Measurements from ENCODE around the gene TBC1D8.

TBC1D8 gene

GRCh38 chr2:101022221-101022620 lies 129.0 kb downstream of the TBC1D8 start:
- no peak for DNase-seq

DNA sequence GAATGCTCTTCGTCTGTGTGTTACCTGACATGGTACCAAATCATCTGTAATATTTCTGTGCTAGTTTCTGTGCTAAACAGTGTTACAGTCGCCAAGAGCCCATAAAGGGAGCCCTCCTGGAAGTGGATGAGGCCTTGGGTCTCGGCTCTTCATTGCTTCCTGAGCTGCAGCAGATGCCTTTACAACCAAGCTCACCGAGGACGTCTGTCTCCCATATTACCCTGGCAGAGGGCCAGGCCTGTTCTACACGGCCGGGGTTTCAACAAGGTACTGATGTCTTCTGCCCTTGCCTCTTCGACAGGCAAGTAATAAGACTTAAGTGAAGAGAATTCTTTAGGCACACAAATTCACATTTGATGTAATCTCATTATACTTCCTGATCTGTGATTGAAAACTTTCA lies 132.2 kb downstream of the TBC1D8 start:
- no peak for DNase-seq

GRCh38 chr2:101017371-101017770 lies 133.8 kb downstream of the TBC1D8 start:
- no peak for DNase-seq

DNA sequence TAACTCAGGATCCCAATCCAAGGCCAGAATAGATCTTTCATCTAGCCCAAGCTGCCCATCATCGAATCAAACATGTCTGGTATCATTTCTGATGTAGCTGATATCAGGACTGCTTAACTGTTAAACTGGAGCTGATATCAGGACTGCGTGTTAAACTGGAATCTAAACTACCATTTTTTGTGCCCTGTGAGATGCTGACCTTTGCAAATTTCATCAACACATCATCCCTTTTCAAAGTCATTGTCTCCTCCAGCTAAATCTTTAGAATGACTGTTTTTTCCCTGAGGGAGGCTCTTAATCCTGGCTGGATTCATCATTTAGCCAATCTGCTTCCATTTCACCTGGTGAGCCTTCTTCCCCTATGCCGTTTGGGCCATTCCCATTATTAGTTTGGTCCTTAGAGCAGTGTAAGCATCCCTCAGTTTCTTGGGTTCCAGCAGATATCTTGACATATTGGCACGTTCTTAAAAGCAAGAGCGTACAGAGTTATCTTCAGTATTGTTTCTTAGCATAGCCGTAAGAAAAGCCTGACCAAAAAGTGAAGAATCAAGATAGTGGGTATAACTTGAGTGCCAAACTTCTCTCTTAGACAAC lies 136.8 kb downstream of the TBC1D8 start:
- DNase-seq, result no peak

- DNase-seq, result no peak
These were observed 138.4 kb downstream of the TBC1D8 start for GRCh38 chr2:101012706-101013181.

- DNase-seq, result no peak
These were observed 139.0 kb downstream of the TBC1D8 start for GRCh38 chr2:101012054-101012705.

DNA sequence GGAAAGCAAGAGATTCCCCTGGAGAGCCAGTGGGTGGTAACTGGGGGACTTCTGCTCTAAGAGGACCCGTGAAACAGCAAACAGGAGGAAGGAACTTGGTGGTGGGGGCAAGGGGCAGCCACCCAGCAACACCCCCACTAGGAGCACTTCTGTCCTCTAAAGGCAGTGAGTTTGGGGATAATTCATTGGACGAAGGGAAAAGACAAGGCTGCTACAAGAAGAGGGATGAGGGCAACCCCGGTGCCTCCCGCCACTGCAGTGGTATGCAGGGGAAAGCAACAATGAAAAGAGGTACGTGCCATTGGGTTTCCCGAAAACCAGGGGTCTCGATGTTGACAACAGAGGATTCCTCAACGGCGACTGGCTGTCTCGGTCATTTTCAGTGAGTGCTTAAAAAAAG lies 140.0 kb downstream of the TBC1D8 start:
- DNase-seq, result no peak

- no peak for DNase-seq
These were observed 143.5 kb downstream of the TBC1D8 start for GRCh38 chr2:101007415-101008345.

GRCh38 chr2:101006065-101006715 lies 145.0 kb downstream of the TBC1D8 start:
- DNase-seq, result no peak

DNA sequence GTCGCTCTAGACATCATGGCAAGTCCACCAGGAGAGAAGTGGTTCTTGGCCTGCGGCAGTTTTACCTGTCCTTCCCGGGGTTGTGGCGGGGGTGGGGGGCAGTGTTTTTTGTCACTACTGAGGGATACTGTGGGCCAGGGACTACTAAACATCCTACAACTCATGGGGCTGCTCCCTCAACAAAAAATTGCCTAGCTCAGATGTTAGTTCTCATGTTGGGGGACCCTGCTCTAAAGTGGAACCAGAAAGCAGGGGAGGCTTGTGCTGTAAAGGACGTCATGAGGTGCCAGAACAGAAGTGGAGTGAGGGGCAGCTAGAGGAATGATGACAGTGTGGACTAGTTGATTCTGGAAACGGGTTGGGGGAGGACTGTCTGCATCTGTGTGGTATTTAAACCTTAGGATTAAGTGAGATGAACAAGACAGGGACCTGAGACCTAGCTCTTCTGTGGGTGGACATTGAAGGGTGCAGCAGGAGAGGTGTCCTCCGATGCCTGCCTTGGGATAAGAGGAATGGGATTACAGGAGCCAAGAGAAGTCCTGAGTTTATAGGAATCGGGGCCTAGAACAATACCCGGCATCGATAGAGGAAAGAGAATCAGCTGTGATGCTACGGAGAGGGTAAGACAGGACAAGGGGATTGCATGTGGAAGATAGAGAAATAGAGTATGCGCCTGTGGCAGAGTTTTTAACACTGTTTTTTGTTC lies 146.4 kb downstream of the TBC1D8 start:
- no peak for DNase-seq

GRCh38 chr2:101003278-101003775 lies 147.9 kb downstream of the TBC1D8 start:
- DNase-seq, result no peak

DNA sequence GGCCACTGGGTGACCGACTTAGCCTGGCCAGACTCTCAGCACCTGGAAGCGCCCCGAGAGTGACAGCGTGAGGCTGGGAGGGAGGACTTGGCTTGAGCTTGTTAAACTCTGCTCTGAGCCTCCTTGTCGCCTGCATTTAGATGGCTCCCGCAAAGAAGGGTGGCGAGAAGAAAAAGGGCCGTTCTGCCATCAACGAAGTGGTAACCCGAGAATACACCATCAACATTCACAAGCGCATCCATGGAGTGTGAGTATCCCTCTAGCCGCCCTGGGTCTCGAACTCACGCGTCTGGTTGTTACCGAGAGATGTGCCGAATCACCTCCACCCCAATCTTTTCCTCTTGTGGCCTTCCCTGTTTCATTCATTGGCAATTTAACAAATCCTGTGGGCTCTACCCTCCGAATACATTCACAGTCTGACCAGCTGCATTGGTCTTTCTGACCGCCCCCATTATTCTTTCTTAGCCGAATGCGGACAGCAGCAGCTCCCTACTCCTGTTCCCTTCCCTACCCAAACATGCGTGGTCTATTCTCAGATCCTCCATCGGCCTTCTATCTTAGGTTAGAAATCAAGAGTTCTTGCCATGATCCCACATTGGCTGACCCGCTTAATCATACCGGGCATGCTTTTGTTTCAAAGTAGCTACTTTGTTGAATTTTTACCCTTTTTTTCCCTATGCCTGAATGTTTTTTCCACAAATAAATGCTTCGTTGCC lies 148.5 kb downstream of the TBC1D8 start:
- DNase-seq, result no peak

GRCh38 chr2:101001691-101002561 lies 149.3 kb downstream of the TBC1D8 start, which contains the start of gene RPL31:
Gene RPL31 (plus strand): TSS chr2:101002289. CDS start chr2:101002702, 413 bp downstream.
- DNase-seq, result peak; percentile 79

- DNase-seq, result no peak
These were observed 151.2 kb downstream of the TBC1D8 start for GRCh38 chr2:100999995-101000394.

- DNase-seq, result no peak
These were observed 153.0 kb downstream of the TBC1D8 start for GRCh38 chr2:100998235-100998573.

DNA sequence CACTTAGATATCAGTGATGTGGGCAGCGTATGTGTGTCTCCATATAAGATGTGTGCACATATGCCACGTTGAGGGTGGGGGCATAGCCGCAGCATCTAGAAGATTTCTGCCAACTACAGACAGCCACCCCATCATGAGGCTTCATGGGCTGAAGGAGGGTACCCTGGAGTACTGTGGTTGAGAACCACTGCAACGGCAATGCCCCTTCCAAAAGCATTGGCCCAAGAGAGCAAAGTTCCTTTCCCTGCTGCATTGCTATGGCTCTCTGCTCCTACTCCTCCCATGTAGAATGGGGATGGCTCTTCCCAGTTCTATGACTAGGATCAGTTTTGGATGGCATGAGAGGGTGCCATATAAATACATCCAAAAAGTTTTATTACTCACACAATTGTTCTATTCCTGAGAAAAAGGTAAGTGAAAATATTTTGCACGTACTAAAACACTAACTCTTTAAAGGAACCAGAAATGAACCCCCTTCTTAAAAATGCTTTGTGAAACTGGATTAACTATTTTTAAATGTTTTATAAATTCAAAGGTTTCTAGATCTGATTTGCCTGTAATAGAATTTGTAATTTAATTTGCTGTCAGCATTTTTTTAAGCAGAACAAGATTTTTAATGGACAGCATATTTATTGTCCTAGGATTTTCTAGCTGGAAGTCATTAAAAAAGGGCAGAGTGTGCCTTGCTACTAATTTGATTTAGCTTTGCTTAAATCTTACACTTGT lies 153.5 kb downstream of the TBC1D8 start:
- no peak for DNase-seq

GRCh38 chr2:100995309-100996075 lies 155.7 kb downstream of the TBC1D8 start:
- no peak for DNase-seq

DNA sequence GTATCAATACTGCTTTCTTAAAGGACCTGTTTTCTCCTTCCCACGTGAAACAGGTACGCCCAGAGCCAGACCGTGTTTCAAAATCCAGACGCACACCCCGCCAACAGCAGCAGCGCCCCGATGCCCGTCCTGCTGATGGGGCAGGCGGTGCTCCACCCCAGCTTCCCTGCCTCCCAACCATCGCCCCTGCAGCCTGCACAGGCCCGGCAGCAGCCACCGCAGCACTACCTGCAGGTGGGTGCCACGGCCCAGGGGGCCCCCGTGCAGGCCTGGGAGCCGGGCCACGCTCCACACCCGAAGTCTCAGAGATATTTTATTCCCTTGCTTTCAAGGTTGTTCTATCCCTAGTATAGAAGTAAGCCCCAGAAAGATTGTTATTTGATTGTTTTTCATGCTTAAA lies 157.9 kb downstream of the TBC1D8 start:
- DNase-seq, result no peak

DNA sequence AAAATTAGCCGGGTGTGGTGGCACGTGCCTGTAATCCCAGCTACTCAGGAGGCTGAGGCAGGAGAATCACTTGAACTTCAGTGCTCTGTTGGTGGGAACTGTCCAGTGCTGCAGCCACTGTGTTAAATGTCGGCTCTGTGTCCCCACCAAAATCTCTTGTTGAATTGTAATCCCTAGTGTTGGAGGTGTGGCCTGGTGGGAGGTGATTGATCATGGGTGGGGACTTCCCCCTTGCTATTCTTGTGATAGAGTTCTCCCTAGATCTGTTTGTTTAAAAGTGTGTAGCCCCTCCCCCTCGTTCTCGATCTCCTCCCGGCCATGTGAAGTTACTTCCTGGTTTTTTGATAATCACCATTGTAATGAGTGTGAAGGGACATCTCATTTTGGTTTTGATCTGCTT lies 158.9 kb downstream of the TBC1D8 start:
- DNase-seq, result no peak
